ENCODE data around the gene ACTN3.

- no peak for TF ChIP-seq EZH2phosphoT487 (IDR thresholded peaks at IDR 0.05; ENCODE audit: insufficient read depth, low read depth)
- TF ChIP-seq EZH2 (IDR thresholded peaks at IDR 0.05; ENCODE audit: insufficient read depth, poor library complexity, severe bottlenecking), result no peak
These were observed 34.1 kb downstream of the ACTN3 start for GRCh38 chr11:66580803-66581202.

Measured in GM23248 (cell line).